GM18873 (cell line): ENCODE measurements around the gene FAM204A.

Experiments used
- ATAC-seq: cut with Tn5 transposase; IDR thresholded peaks from one replicate; pipeline ENCODE4 v1.9.1; 2021; ENCODE audit warnings: mild to moderate bottlenecking, moderate library complexity, moderate number of reproducible peaks; ENCODE audit not compliant: unreplicated experiment, low FRiP score

FAM204A gene

DNA sequence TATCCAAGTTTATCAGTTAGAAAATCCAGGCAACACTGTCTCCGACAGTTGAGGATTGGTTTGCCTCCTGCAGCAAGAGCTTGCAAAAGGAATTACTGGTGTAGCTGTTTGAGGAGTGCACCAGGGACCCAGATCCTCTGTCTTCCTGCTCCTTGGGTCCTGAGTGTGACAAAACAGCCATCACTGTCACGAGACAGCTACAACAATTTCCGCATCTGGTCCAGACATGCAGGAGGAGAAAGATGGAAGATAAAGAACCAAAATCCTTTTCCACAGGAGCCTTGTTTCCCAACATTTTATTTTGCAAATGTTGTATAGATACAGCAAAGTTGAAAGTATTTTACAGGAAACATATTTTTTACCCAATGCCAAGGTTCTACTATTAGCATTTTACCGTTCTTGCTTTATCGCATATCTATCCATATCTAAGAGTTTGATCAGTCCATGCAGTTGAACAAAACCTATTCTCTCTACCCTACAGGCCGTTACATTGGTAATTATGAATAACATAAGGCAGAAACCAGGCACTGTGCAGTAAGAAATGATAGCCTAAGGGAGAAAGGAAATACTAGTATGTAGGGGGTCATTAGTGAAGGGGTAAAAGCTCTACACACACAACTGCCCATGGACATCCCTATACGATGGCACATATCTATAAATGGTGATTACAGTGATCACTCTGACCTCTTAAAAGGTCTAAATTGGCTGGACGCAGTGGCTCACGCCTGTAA, 54.9 kb downstream of the FAM204A start:
- ATAC-seq: no peak

DNA sequence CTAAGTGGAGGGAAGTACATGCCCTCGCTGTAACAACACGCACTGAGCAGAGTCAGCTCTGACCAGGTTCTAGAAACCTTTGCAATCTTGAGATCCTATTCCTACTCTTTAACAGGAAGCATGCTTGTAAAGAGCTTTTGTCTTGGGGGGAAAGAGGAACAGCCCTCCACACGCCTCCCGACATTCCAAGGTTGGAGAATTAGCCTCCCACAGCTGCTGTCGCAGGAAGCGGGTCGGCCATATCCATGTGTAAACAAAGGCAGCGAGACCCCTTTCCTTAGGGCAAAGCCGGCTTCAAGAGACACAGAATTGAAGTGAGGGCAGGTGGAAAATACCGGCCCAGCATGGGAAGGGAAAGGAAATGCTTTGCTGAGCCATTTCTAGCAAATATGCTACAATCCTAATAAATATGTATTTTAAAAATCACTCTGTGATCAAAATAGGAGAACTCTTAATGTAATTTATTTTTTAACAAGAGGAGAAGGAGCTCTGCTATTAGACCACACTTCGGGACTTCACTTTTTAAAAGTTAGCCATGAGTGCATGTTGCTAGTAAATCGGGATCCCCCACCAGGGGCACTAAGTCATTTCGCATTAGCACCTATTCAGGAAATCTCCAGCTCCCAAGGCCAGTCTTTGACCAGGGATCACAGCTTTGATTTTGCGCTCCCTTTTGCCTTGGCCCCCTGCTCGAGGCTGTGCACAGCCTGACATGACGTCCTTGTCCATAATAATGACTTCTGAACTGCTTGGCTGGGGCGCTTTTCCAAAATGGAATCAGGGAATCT, 55.9 kb downstream of the FAM204A start:
- no peak for ATAC-seq

GRCh38 chr10:118282670-118283069, 59.5 kb downstream of the FAM204A start:
- ATAC-seq: no peak

- ATAC-seq: no peak
Observed at GRCh38 chr10:118278649-118279048, 63.5 kb downstream of the FAM204A start.

GRCh38 chr10:118277871-118278270, 64.3 kb downstream of the FAM204A start:
- ATAC-seq: no peak

DNA sequence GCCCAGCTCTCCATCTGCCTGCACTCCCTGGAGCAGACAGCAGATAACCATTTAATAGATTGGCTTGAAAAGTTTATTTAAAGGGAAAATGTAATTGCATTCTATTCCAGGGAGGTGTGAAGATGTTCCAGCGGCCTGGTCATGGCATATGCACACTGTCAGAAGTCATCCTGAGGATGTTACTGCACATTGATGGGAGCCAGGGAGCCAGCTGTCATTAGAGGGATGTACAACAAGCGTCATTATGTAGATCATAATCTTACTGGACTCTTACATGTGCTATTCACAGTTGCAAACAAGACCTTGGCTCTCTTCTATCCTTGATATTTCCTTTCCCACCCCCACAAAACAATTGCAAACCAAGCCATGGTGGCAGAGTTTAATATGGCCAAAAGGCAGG, 65.4 kb downstream of the FAM204A start:
- no peak for ATAC-seq

DNA sequence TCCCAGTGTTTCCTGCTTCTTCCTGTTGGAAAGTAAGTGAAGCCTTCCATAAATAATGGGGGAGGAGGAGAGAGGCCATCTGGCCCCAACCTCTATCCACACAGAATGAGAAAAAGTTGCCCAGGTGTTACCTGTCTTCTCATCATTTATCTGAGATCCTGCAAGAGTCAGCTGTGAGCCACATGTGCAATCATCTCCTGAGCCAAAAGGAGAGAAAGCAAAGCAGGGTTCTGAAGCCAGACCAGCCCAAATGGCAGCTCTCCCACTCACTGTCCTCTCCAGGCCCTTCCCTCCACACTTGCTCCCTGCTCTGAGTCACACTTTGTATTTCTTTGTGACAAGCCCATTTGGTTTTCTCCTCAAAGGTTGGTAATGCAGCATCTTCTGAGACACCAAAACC, 65.9 kb downstream of the FAM204A start:
- no peak for ATAC-seq

DNA sequence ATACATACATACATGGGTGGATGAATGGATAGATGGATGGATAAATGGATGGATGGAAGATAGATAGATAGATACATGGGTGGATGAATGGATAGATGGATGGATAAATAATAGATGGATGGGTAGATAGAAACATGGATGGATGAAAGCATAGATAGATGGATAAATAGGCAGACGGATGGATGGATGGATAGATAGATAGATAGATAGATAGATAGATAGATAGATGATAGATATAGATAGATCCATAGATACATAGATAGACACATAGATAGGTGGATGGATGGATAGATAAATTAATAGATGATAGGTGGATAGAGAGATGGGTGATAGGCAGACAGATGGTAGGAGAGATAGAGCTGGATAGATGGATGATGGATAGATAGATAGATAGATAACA, 68.5 kb downstream of the FAM204A start:
- ATAC-seq: no peak

- ATAC-seq: no peak
Observed at GRCh38 chr10:118272767-118273166, 69.4 kb downstream of the FAM204A start.

- ATAC-seq: no peak
Observed at GRCh38 chr10:118272149-118272721, 69.9 kb downstream of the FAM204A start.

DNA sequence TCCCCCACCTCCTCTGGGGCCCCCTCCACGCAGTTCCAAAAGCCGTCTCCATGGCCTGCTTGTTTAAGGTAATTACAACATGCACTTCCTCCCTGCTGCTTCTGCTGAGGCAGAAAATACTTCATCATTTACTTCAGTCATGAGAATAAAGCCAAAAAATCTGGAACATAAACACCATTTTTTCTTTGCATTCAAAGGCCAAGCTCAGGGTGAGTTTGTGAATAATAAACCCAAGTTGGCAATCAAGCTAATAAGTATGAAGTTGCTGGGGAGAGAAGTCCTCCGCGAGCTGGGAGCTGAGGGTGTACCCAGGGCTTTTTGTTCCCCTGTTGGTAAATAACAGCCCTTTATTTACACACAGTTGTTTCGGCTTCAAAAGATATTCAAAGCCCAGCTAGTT, 70.5 kb downstream of the FAM204A start:
- ATAC-seq: no peak

DNA sequence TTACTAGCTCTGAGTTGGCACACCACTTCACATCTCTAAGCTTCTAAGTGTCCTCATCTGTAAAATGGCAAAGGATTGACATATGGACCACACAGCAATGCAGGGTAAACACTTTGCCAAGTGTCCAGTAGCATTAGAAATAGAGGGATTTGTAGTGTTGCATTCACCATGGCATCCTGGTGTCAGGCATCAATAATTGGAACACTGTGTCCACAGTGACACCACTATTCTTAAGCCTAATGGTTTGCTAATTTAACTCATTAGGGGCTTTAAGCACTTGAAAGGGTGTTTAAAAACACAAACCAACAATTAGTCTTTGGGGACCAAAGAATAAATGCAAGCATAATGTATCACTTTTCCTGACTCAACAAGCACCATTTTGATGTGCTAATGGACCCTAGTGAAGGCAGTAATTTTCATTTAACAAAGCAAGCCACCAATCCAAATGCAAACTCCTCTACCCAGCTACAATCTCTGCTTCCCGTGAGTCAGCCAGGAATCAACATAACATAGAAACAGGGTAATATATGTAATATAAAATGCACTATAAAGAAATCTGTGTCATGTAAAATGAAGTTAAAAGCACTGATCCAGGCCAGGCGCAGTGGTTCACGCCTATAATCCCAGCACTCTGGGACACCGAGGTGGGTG, 75.9 kb downstream of the FAM204A start:
- no peak for ATAC-seq

- no peak for ATAC-seq
Observed at GRCh38 chr10:118264838-118265470, 77.2 kb downstream of the FAM204A start.

GRCh38 chr10:118264252-118264651, 77.9 kb downstream of the FAM204A start:
- no peak for ATAC-seq

DNA sequence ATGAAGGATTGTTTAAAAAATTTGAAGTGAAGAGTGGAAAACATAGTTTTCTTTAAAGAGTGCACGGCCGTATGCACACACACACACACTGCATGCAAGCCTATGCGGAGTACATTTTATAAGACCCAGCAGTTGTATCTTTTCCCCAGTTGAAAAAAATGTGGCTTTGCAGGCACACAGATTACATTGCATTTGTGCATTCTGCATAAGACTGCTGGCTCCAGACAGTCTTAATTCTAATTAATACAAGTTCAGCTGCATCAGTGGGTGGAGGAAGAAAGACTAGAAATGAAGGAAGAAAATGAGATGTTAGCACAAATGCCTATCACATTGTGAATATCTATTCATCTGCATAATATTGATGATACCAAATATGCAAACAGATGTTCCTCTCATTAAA, 79.6 kb downstream of the FAM204A start:
- ATAC-seq: no peak

DNA sequence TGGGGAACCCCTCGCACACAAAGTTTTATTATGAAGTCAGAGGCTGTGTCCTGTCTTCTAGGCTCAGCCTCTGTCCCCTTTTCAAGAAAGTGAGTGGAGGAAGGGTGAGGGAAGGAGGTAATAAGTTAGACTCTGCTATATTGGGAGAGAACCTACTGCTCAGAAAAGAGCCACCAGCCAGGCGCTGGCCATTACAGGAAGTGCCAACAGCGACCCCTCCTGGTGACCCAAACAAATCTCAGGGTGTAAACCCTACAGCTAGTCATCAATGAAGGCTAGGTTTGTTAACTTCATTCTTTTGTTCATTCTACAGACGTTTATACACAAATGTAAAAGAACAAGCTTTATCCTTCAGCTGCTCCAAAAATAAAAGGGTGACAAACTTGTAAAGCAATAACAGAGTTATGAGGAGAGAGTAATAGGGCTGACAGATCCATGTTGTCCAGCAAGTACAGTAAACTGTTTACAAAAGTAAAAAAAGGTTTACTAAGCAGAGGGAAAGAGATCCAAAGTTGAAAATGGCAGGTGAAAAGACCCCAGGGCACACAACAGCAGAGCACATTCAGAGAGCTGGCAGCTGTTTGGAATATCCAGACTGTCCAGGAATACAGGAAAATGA, 82.7 kb downstream of the FAM204A start:
- no peak for ATAC-seq

DNA sequence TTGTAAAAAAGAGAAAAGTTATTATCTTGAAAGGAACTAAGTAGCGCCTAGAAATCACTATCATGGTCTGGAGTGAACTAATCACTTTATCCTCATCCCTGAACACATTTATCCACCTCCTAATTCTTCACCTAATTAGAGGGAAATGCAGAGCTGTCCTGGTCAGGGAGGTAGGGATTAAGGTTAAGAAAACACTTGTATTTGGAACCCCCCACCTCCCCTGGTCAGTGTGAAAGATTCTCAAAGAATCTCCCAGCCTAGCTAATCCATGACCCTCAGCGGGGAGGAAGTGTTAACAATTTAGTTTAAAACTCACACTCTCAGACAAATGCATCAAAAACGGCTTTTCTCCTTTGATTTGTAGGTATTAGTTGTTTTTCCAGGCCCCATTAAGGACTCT, 83.8 kb downstream of the FAM204A start:
- no peak for ATAC-seq

GRCh38 chr10:118256825-118257570, 85.1 kb downstream of the FAM204A start:
- no peak for ATAC-seq

GRCh38 chr10:118256209-118256608, 85.9 kb downstream of the FAM204A start:
- no peak for ATAC-seq

DNA sequence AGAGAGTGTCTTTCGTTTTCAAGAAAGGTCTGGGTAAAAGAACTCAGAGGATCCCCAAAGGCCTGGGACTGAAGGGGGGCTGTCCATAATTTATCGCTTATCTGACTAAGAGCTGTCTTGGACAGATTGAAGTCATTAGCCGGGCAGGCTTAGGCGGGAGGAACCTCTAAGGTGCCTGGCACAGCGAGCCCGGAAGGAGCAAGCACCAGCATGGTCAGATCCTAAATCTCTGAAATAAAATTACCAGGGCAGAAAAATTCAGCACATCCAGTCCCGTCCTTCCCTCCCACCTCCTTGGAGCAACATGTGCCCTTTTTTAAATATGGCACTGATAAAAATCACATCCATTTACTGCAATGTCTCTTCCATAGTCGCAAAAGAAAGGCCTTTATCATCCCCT, 86.8 kb downstream of the FAM204A start:
- no peak for ATAC-seq
